SKM-1 (cell line): ENCODE data around the gene AFAP1L2.
"Not testable (repeated sequence)": the region's sequence is repeated elsewhere in the genome, so short reads cannot be mapped to it uniquely, and the experiment has no call there.

ENCODE experiments used
- DNase-seq: peaks from one replicate; lab custom pipeline; 2025; ENCODE audit not compliant: unreplicated experiment; lab: John Stamatoyannopoulos, UW

The AFAP1L2 gene

GRCh38 chr10:114342976-114343375 lies 61.3 kb downstream of the AFAP1L2 start:
- no peak for DNase-seq

GRCh38 chr10:114340816-114341215 lies 63.5 kb downstream of the AFAP1L2 start:
- DNase-seq, result no peak

- no peak for DNase-seq
Measured at GRCh38 chr10:114337510-114338462, 66.5 kb downstream of the AFAP1L2 start.

GRCh38 chr10:114336823-114337509 lies 67.3 kb downstream of the AFAP1L2 start:
- DNase-seq, result no peak

GRCh38 chr10:114335614-114336013 lies 68.7 kb downstream of the AFAP1L2 start:
- no peak for DNase-seq

GRCh38 chr10:114334301-114334700 lies 70.0 kb downstream of the AFAP1L2 start:
- DNase-seq, result no peak

- DNase-seq, result not testable (repeated sequence)
Measured at GRCh38 chr10:114333441-114333840, 70.9 kb downstream of the AFAP1L2 start.

- no peak for DNase-seq
Measured at GRCh38 chr10:114332301-114333192, 71.8 kb downstream of the AFAP1L2 start.

GRCh38 chr10:114329634-114330365 lies 74.5 kb downstream of the AFAP1L2 start:
- no peak for DNase-seq

GRCh38 chr10:114328874-114329273 lies 75.4 kb downstream of the AFAP1L2 start:
- no peak for DNase-seq

GRCh38 chr10:114328441-114328812 lies 75.9 kb downstream of the AFAP1L2 start:
- no peak for DNase-seq

- no peak for DNase-seq
Measured at GRCh38 chr10:114327537-114328440, 76.5 kb downstream of the AFAP1L2 start.

GRCh38 chr10:114326795-114327194 lies 77.5 kb downstream of the AFAP1L2 start:
- no peak for DNase-seq

- DNase-seq, result no peak
Measured at GRCh38 chr10:114323023-114323422, 81.3 kb downstream of the AFAP1L2 start.

GRCh38 chr10:114322344-114322743 lies 82.0 kb downstream of the AFAP1L2 start:
- DNase-seq, result no peak

GRCh38 chr10:114320249-114321116 lies 83.8 kb downstream of the AFAP1L2 start:
- DNase-seq, result no peak

- no peak for DNase-seq
Measured at GRCh38 chr10:114319406-114320248, 84.7 kb downstream of the AFAP1L2 start.

- no peak for DNase-seq
Measured at GRCh38 chr10:114316744-114317143, 87.6 kb downstream of the AFAP1L2 start.
